Esophagus mucosa (tissue), 1 donor: ENCODE data around the gene CD300A. TPM values are rescaled to one million over a fixed set of nuclear protein-coding genes. Genes with fewer than 3 reads are reported as not detected.
A peak's percentile ranks its signal among the peaks of the same experiment; 100 is the strongest.

ENCODE experiments used
- ATAC-seq: fragments of 200-7000 bp; cut with Tn5 transposase; one replicate; pipeline ENCODE4 v1.9.1; 2020
- total RNA-seq: library from RNA; stranded (reverse); gene quantifications from one replicate; pipeline ENCODE4 v1.2.4, GENCODE V29; 2023
- donor health status: DM: yes; HTN: yes; CAD: no.

CD300A gene
- total RNA-seq = 0.64 TPM

DNA sequence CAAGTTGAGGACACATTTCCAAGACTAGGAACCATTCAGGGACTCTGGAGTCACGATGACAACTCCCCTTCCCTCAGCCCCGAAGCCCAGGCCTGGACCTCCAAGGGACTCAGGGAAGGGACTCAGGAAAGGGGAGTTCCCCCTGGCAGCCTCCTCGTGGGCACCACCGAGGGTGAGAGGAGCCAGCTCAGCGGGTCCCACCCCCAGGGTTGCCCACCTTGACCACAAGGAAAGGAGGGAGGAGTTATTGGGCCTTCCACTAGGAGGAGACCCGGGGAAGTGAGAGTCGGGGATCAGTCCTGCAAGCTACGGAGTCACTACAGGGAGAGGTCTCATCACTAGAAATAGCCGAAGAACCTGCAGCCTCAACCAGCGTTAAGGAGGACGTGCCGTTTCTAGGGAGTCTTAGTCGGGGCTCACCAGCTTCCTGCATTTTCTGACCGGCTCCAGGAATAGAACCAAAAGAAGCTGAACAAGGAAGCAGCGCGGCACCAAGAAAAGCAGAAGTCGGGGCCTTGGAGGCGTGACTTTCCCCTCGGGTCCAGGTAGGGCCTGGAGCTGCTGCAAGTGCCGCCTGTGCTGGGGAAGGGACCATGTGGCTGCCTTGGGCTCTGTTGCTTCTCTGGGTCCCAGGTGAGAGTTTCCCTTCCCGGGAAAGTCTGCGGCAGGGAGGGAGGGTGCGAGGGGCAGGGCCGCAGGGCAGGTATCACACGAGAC is at the start of gene CD300A:
TSS of gene CD300A (plus strand) at position 524 of the 717 bp plus-strand sequence. CDS start at position 594, 70 bp downstream.
- peak; percentile 5 for ATAC-seq

DNA sequence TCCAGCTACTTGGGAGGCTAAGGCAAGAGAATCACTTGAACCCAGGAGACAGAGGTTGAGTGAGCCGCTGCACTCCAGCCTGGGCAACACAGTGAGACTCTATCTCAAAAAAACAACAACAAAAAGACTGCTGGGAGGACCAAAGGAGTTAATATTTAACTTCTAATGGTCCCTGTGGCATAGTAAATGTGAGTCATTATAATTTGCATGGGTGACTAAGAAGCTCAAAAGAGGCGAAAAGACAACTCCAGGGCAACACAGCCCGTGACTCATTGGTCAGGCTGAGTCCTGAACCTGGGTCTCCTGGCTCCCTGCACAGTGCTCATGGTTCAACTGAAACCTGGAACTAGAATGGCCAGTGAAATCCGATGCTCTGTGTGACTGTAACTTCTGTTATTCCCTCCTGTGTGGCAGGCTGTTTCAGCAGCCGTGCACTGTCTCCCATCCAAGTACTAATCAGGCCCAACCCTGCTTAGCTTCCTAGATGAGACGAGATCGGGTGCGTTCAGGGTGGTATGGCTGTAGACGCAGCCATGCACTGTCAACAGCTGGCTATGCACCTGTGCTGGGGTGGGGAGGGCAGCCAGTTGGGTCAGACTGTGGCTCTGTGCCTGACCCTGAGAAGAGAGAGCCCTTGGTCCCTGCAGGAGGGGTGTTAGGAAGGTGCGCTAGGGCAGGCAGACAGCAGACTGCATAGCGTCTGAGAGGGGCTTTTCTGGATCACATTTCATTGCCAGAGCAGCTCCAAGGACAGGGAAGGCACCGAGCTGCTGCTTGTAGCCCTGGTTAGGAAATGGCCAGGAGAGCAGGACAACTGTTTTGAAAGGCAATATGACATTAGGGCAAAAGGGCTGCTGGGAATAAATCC is 49.0 kb upstream of the CD300A start:
- ATAC-seq = peak; percentile 94

DNA sequence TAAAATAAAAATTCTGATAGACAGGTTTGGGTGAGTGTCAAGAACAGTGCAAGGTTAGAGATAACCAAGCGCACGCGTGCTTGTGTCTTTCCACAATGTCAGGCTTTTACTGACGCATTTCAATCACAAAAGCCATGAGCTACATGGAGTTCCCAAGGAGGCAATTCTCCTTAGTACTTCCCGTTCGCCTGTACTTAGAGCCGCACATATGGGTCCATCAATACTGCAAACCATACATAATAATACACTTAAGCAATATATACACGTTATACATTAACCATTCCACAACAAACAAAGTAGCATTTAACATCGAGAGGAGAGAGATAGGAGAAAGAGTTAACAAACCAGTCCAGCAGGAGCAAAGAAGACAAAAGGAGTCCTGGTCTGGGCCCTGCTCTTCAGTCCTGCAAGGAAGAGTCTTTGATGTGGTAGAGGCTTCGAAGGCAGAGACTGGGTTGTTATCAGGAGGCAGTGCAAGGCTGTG is 46.5 kb upstream of the CD300A start:
- no peak for ATAC-seq

DNA sequence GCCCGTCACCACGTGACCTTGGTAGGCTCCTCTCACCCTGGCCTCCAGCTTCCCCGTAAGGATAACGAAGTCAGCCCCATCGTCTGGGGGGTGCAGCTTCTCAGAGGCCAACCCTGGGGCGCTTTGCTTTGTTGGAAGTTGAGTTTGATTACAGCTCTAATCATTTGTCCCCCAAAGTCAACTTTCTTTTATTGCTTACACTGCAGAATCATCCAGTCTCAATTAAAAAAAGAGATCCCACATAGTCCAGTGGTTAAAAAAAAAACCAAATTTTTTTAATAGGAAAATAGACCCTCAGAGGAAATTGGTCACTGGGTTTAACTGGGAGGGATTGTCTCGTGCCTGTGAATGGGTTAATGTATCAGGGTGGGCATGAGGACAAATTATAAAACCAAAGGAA is 42.3 kb upstream of the CD300A start:
- ATAC-seq = no peak

DNA sequence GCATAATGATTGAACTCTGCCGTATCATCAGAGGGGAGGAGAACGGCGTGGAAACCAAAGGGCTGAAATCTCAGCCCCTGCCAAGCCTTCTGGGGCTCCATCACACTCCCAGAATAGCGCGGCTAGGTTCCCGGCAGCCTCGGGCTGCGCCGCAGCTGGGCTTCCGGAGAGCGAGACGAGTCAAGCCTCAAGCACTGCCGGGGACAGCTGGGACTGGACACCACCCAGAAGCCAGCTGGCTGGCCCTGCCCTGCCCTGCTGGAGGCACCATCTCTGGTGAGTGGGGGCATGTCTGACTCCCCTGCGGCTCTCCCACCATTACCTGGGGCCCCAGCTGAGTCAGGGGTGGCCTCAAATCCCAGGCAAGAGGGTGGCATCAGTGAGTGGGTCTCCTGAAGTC is 41.8 kb upstream of the CD300A start:
- no peak for ATAC-seq

DNA sequence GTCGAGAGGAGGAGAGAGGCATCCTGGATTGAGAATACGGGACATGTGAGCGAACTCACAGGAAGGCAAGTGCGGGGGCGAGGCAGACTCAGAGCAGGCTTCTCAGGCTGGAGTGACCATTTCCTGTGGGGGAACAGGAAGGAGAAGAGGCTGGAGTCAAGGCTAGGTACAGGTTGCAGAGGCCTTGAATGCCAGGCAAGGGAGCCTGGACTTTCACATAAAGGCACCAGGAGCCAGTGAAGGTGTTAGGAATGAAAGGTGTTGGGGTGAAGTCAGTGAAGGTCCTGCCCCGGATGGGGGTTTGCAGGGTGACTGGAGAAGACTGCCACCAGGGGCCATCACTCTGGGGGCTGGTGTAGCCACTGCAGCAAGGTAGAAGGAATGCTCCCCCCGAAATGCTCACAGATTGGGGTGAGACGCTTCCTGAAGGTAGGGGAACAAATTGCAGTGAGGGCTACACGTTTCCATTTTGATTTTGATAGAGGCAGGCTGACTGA is 39.8 kb upstream of the CD300A start:
- no peak for ATAC-seq

DNA sequence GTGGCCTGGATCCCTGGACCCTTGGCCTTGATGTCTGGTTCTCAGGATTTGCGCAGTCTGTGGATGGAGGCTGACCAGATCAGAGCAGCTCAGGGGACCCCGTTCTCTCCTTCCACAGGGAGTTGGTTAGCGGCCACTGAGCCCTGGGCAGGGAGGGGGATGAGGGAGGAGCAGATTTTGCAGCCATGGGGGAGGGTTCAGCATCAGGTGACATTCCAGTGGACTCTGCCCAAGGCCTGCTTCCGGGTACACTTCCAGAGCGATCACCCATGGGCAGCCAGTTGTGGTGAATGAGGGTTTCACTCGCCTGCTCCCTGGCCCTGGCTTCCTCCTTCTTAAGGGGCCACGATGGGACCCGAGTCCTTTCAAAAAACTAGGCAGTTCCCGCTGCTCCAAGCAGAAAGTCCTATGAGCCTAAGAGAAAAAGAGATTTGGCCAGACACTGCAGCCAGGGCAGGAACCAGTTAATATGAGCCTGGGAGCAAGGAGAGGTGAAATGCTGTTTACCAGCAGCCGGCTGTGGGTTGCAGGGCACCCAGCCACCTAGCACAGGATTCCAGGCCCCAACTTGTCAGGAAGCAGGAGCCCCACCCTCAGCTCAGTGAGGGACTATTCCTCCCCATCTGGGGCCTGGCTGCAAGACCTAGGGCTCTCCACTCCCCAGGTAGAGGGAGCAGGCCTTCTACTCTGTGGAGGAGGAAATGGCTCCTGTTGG is 39.2 kb upstream of the CD300A start:
- ATAC-seq = peak; percentile 57

DNA sequence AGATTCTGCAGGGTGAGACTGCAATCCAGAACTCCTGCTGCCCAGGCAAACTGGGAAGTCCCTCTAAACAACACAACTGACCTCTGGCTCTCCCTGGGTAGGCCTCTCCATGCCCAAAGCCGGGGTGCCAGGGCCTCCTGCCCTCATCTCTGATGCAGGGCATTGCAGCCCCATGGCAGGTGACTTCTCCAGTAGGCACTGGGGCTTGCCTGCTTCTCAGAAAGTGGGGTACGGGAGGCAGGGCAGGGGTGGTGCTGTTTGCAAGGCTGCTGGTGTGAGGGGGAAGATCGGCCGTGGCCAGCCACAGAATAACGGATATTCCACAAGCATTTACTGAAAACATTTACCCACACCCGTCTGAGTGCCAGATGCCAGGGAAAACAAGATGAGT is 38.7 kb upstream of the CD300A start:
- ATAC-seq = no peak

DNA sequence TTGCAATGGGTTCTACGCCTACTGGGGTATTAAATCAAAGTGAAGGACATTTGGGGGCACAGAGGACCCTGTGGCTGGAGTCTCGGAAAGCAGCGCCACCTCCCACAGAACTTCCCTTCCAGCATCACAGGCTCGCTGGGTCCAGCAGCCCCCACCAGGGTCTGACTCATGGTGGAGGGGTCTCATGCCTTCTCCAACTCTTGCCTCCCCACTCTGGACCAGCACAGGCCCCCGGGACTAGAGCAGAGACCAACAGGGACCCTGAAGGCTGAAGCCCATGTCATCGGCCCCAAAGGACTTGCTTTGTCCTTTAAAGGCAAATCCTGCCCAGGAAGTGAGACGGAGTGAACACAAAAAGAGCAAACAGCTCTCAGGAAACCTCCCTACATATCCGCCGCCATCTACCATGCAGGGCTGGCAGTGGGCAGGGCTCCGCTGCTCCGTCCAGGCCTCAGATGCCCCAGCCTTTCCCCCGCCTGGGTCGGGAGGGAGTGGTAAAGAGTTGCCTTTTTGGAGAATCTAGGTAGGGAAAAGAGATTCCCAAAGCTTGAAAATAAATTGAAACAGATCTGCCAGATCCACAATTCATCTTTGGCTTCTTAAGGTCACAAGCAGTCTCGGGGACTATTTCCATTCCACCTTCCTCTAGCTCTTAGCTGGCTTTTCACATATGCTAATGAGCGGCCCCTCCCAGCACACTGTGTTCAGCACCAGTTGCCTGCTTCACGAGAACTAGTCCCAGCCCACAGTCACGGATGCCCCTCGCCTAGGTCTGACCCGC is 36.6 kb upstream of the CD300A start:
- peak; percentile 12 for ATAC-seq

DNA sequence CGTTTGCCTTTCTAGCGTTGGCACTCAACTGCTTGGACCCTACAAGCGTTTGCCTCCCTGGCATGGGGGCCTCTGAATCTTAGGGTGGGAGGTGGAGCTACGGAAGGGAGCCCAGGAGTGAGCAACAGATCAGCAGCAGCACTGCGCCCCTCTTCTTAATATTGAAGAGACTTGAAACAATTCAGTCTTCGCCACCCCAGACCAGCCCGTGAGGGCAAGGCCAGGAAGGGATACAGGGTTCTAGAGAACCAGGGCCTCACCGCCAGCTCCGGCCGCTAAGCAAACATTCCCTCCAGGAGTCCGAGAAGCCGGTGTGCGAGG is 36.1 kb upstream of the CD300A start:
- ATAC-seq = no peak

DNA sequence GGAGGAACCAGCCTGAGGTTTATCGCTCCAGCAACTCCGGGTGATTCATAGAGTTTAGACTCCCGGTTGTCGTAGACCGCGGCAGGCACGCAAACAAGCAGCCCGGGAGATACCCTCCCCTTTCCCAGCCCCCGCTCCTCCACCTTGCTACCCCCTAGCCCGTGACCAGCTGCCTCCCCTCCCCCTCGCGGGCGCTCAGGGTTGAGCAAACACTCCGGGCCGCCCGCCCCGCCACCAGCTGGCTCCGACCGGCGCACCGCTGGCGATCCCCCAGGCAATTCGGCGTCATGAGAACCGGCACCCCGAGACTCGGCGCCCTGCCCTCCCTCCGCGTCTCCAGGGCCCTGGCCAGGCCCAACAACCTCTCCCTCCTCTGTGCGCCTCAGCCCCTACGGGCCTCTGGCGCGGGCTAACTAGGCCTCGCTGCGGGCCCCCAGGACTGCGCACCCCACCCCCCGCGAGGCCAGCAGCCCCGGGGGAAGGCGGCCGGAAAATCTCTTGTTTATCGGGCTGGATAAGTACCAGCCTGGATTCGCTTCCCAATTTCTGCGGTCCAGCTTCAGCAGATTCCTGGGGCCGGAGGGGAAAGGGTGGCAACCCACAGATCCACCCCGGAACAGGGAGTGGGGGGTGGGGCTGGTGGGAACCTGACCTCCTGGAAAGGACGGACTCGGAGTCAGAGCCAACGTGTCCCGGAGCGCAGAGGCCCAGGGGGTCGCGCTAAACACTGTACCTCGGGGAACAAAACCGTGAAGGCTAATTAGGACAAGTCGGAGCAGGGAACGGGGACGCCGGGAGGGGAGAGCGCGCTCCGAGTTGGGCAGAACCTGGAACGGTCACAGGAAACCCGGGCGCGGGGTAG is 35.5 kb upstream of the CD300A start:
- ATAC-seq = peak; percentile 63

DNA sequence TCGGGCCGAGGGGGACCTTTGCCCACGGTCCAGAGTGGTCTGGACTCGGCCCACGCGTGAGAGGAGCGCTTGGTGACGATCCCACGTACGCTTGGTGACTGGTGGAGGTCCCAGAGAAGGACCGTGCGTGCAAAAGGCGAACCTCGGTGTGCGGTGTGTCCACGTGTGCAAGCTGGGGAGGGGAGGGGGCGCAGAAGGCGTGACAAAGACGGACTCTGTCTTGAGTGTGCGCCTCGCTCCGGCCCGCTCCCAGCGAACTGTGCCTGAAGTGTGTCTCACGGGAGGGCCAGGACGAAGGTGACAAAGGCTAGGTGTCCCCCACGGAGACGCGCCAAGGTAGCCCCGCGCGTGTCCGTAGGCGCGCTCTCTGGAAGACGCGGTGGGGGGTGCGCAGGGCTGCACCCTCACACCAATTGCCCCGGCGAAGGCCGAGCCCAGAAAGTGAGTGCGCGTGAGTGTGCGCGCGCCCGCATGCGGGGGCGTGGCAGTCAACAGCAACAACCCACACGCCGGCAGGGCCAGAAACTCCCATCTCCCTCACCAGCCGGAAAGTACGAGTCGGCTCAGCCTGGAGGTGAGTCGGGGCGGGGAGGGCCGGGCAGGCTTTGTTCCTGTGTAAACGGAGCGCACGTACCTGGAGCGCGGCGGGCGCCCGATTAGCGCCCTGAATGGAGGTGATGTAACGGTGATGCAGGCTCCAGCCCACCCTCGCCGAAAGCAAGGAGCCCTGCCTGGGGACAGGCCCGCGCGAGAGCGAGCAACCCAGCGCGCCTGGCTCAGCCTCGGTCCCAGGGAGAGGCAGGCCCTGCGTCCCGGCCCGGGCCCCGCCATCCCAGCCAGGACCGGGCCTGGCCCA is 34.6 kb upstream of the CD300A start, which contains the start of gene GPRC5C:
TSS of gene GPRC5C (plus strand) at position 521 of the 856 bp plus-strand sequence. CDS start 7,689 bp downstream, outside the sequence.
- peak; percentile 79 for ATAC-seq

DNA sequence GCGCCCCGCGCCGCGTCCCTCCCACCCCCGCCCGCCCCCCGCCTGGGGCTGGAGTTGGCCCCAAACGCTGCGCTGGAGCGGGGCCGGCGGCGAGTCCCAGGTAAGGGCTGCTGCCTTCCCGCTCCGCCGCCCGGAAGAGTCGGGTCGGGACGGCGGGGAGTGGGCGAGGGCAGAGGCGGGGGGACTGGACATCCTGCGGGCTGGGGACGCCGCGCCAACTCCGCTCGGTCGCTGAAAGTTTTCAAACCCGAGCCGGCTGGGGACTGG is 34.1 kb upstream of the CD300A start:
- ATAC-seq = no peak

DNA sequence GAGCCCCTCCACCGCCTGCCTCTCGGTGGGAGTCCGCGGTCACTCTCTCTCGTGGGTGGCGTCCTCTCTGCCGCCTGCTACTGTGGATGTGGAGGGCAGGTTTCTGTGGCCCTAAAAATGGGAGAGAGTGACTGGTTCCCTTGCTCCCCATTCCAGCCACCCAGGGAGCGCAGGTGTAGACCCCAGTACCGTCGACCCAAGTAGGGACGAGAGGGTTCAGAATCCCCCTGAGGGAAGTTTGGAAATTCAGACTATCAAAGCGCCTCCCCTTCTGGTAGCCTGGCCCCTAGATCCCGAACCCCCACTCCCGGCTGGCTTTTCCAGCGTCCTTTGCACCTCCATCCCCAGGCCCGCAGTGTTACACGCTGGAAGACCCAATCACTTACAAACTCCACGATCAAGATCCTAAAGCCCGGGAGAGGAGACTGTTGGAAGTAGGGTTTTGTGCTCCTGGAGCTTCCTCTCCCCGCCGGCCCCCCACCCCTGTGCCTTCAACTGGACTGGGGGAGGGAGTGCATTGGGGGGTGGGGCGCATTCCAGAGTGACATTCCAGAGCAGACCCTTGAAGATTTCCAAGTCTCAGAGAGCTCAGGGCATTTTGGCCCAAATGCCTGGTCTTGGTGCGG is 33.6 kb upstream of the CD300A start:
- no peak for ATAC-seq

DNA sequence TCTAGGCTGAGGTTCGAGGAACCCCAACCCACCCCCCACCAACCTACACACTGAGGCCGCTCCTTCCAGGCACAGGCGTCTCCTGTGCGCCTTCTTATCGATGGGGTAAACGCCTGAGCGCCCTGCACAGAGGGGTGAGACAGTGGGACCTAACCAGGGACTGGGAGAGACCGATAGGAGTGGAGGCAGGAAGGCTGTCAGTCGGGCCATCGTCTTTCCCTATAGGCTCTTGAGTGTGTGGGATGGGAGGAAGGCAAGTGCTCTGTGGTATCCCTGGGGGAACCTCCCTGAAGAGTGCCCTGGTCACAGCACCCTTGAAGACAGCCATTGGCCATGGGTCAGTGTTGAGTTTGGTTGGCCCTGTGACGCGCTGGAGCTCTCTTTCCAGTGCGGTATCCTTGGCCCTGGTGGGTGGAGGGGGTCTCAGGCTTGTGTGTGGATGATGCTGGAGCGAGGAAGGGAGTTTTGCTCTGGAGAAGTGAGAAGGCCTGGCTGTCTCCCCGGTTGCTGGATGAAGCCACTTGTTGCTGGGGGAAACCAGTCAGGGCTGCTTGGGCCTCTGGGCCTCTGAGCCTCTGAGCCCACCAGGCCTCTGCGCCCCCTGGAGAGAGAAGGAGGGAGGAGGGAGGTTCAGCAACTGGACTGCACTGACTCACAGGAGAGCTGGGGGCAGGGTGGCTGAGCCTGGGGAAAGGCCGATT is 32.9 kb upstream of the CD300A start:
- ATAC-seq = no peak

DNA sequence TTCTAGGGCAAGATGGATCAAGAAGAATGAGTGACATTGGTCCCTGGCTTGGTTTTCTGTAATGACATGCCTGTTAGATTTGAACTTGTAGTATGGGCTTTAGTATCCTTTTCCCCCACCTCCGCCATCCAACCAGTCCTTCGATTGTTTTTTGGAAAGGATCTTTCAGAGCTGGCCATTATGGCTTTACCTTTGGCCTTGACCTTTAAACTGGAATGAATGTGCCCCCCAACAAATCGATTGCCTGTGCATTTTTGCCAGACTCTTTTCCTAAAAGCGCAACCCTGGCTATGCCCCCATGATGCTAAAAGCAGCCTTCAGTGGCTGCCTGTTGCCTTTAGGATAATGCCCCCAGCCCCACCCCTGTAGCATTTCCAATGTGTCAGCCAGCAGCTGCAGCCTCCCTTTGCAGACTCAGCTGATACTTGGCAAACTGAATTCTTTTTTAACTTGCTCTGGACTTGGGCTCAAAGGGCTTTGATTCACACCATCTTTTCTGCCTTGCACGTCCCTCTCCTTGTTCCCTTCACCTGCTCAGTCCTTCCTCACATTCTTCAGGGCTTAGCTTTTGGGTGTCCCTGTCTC is 30.6 kb upstream of the CD300A start:
- no peak for ATAC-seq

DNA sequence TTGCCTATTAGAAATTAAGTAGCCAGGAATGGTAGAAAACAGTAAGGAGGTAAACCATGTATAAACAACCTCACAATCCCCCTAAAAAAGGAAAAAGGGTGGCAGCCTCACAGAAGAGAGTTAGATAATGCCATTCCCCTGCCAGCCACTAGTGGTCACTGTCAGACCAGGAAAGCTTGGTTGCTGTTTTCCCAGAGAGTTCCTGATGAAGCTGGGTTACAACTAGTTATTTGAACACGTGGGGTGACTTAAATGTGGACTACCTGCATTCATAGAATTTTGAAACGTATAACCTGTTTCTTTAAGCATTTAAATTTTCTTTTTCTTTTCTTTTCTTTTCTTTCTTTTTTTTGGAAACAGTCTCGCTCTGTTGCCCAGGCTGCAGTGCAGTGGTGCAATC is 28.7 kb upstream of the CD300A start:
- no peak for ATAC-seq

DNA sequence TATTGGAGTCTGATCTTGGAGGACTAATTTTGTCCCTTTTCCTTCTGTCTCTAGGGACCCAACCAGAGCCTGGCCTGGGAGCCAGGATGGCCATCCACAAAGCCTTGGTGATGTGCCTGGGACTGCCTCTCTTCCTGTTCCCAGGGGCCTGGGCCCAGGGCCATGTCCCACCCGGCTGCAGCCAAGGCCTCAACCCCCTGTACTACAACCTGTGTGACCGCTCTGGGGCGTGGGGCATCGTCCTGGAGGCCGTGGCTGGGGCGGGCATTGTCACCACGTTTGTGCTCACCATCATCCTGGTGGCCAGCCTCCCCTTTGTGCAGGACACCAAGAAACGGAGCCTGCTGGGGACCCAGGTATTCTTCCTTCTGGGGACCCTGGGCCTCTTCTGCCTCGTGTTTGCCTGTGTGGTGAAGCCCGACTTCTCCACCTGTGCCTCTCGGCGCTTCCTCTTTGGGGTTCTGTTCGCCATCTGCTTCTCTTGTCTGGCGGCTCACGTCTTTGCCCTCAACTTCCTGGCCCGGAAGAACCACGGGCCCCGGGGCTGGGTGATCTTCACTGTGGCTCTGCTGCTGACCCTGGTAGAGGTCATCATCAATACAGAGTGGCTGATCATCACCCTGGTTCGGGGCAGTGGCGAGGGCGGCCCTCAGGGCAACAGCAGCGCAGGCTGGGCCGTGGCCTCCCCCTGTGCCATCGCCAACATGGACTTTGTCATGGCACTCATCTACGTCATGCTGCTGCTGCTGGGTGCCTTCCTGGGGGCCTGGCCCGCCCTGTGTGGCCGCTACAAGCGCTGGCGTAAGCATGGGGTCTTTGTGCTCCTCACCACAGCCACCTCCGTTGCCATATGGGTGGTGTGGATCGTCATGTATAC is 26.5 kb upstream of the CD300A start:
- ATAC-seq = no peak
